ENCODE measurements around the gene DHRS9. TPM values are rescaled to one million over a fixed set of nuclear protein-coding genes. Genes with fewer than 3 reads are reported as not detected.
"Not testable (repeated sequence)": the region's sequence is repeated elsewhere in the genome, so short reads cannot be mapped to it uniquely, and the experiment has no call there.

DHRS9 gene
- total RNA-seq, 1 donor from 2014 or later: not detected

DNA sequence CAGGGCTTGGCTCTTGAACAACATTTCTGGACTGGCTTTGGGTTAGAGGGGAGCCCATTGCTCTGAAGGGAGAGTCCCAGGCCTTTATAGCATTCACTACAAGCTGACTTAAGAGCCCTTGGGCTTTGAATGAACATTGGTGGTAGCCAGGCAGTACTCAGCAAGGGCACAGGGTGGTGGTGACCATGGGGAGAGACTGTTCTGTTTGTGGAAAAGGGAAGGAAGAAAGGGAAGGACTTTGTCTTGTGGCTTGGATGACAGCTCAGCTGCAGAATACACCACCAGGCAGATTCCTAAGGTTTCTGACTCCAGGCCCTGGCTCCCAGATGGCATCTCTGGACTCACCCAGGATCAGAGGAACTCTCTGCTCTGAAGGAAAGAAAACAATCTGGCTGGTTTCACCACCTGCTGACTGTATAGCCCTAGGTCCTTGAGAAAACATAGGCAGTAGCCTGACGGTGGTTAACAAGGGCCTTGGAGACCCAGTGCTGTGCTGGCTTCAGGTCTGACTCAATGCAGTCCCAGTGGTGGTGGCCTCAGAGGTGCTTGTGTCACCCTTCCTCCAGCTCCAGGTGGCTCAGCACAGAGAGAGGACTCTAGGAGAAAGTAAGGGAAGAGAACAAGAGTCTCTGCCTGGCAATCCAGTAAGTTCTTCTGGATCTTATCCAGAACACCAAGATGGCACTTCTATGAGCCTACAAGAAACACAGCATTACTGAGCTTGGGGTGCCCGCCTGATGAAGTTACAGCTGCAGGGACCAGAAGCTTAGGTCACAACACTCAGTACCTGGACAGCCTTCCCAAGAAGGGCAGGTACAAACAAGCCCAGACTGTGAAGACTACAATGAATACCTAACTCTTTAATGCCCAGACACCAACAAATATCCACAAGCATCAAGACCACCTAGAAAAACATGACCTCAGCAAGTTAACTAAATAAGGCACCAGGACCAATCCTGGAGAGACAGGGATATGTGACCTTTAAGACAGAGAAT lies 21.8 kb upstream of the DHRS9 start:
- H3K27ac Mint-ChIP-seq (ENCODE audit: unreplicated experiment): no peak overlapping the region
- H3K9me3 Mint-ChIP-seq (ENCODE audit: unreplicated experiment): peaks cover 1% of the 10 kb centered on the region
- DNase-seq: no peak
- H3K36me3 Mint-ChIP-seq (ENCODE audit: unreplicated experiment): peaks cover 6% of the 10 kb centered on the region
- peaks cover 3% of the 10 kb centered on the region for H3K27me3 Mint-ChIP-seq (ENCODE audit: unreplicated experiment)
- no peak overlapping the region for H3K4me3 Mint-ChIP-seq (ENCODE audit: unreplicated experiment)
- no peak for TF ChIP-seq CTCF (IDR thresholded peaks at IDR 0.05; ENCODE audit: partially characterized antibody, unreplicated experiment)
- no peaks in the 10 kb centered on the region for H3K4me1 Mint-ChIP-seq (ENCODE audit: low read depth, unreplicated experiment)

DNA sequence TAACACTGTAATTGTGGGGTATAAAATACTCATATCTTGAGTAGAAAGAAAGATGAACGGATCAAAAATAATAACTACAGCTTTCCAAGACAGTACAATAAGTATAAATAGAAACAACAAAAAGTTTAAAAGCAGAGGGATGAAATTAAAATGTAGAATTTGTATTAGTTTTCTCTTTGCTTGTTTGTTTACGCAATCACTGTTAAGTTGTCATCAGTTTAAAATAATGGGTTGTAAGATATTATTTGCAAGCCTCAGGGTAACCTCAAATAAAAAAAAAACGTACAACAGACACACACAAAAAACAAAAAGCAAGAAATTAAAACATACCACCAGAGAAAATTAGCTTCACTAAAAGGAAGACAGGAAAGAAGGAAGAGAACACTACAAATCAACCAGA lies 20.2 kb upstream of the DHRS9 start:
- Mint-ChIP-seq H3K27me3 (ENCODE audit: unreplicated experiment) (peaks cover 3% of the 10 kb centered on the region), H3K9me3 (ENCODE audit: unreplicated experiment) (no peaks in the 10 kb centered on the region), H3K36me3 (ENCODE audit: unreplicated experiment) (peaks cover 6% of the 10 kb centered on the region), H3K4me3 (ENCODE audit: unreplicated experiment) (no peak overlapping the region), H3K4me1 (ENCODE audit: low read depth, unreplicated experiment) (no peaks in the 10 kb centered on the region), H3K27ac (ENCODE audit: unreplicated experiment) (no peak overlapping the region)
- DNase-seq: no peak
- TF ChIP-seq CTCF (IDR thresholded peaks at IDR 0.05; ENCODE audit: partially characterized antibody, unreplicated experiment): no peak

DNA sequence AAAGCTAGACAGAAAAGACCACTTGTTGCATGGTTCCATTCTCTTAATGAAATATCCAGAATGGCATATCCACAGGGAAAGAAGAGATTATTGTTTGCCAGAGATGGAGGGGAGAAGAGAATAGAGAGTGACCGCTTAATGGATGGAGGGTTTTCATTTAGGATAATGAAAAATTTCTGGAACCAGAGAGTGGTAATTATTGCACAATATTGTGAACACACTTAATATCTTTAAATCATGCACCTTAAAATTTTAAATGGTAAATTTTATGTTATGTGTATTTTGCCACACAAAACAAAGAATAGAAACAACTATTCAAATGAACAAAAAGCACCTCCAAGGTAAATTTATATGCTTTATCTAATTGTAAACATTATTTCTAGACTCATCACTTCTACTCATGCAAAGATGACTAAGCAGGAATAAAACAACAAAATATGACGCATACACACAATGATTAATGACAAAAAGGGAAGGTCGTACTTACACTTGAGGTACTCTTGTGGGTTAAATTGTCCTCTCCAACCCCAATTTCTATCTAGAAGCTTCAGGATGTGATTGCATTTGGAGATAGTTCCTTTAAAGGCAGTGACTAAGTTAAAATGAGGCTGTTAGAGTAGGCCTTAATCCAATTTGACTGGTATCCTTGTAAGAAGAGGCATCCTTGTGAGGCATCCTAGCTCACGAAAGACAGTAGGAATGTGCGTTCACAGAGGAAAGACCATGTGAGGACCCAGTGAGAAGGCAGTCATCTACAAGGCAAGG lies 18.7 kb upstream of the DHRS9 start:
- H3K27me3 Mint-ChIP-seq (ENCODE audit: unreplicated experiment): peaks cover 3% of the 10 kb centered on the region

DNA sequence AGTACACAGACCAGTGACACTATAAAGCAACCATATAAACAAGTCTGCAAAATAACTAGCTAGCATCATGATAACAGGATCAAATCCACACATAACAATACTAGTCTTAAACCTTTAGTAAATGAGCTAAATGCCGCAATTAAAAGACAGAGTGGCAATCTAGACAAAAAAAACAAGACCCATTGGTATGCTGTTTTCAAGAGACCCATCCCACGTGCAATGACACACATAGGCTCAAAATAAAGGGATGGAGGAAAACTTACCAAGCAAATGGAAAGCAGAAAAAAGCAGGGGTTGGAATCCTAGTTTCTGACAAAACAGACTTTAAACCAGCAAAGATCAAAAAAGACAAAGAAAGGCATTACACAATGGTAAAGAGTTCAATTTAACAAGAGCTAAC lies 14.8 kb upstream of the DHRS9 start:
- H3K27ac Mint-ChIP-seq (ENCODE audit: unreplicated experiment); H3K9me3 Mint-ChIP-seq (ENCODE audit: unreplicated experiment); H3K4me1 Mint-ChIP-seq (ENCODE audit: low read depth, unreplicated experiment); H3K4me3 Mint-ChIP-seq (ENCODE audit: unreplicated experiment); H3K27me3 Mint-ChIP-seq (ENCODE audit: unreplicated experiment); DNase-seq: not testable (repeated sequence)
- H3K36me3 Mint-ChIP-seq (ENCODE audit: unreplicated experiment): peaks cover 11% of the 10 kb centered on the region

More for the DNA sequence above, 18.7 kb upstream of the DHRS9 start:
- H3K9me3 Mint-ChIP-seq (ENCODE audit: unreplicated experiment): no peaks in the 10 kb centered on the region
- DNase-seq: no peak
- no peaks in the 10 kb centered on the region for H3K4me1 Mint-ChIP-seq (ENCODE audit: low read depth, unreplicated experiment)
- H3K36me3 Mint-ChIP-seq (ENCODE audit: unreplicated experiment): peaks cover 17% of the 10 kb centered on the region
- no peak overlapping the region for H3K4me3 Mint-ChIP-seq (ENCODE audit: unreplicated experiment)
- no peak overlapping the region for H3K27ac Mint-ChIP-seq (ENCODE audit: unreplicated experiment)
- TF ChIP-seq CTCF (IDR thresholded peaks at IDR 0.05; ENCODE audit: partially characterized antibody, unreplicated experiment): no peak

DNA sequence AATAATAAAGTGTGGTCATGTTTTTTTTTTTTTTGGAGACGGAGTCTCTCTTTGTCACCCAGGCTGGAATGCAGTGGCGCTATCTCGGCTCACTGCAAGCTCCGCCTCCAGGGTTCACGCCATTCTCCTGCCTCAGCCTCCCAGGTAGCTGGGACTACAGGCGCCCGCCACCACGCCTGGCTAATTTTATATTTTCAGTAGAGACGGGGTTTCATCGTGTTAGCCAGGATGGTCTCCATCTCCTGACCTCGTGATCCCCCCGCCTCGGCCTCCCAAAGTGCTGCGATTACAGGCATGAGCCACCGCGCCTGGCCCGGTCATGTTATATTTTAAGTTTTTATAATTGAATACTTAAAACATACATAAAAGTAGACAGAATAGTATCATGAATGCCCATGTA lies 5.2 kb upstream of the DHRS9 start:
- not testable (repeated sequence) for H3K27me3 Mint-ChIP-seq (ENCODE audit: unreplicated experiment); H3K9me3 Mint-ChIP-seq (ENCODE audit: unreplicated experiment); H3K36me3 Mint-ChIP-seq (ENCODE audit: unreplicated experiment); H3K4me1 Mint-ChIP-seq (ENCODE audit: low read depth, unreplicated experiment); H3K27ac Mint-ChIP-seq (ENCODE audit: unreplicated experiment); H3K4me3 Mint-ChIP-seq (ENCODE audit: unreplicated experiment); DNase-seq
